C4-2B (cell line): Measurements from ENCODE around the gene SKOR1.

Source experiments
- H3K27ac ChIP-seq: fragments of 450-650 bp; 2 replicates; pipeline ENCODE4 v1.5.1; 2017
- ZFX ChIP-seq: fragments of 450-650 bp; IDR thresholded peaks from 2 replicates; pipeline ENCODE4 v1.6.1; 2017
- TF ChIP-seq, protein P1 (sequence below): fragments of 450-650 bp; conservative IDR thresholded peaks from 2 replicates; pipeline ENCODE4 v1.5.1; 2017; ENCODE audit warnings: mild to moderate bottlenecking

SKOR1 gene

DNA sequence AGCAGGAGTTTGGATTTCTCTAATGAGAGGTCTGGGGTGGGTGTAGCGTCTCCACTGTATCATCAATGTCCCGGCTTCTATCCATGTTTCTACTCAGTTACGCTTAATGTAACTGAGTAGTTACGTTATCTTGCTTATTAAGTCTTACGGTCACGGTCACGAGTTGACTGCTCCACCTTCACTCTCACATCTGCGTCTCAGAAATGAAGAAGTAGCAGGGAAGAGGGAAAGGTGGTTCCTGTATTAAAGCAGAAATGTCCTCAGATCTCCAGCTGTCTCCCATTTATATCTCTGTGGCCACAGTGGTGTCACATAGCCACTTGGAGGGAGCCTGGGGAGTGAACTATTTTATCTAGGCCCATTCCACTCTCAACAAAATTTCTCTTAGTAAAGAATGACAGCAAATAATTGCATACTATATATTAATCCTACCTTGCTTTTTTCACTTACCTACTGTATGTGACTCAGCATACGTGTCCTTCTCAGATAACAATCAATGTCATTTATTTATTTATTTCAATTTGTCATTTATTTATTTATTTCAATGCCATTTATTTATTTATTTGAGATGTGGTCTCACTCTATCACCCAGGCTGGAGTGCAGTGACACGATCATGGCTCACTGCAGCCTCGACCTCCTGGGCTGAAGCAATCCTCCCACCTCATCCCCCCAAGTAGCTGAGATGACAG is 54.3 kb downstream of the SKOR1 start:
- TF ChIP-seq, protein P1, sequence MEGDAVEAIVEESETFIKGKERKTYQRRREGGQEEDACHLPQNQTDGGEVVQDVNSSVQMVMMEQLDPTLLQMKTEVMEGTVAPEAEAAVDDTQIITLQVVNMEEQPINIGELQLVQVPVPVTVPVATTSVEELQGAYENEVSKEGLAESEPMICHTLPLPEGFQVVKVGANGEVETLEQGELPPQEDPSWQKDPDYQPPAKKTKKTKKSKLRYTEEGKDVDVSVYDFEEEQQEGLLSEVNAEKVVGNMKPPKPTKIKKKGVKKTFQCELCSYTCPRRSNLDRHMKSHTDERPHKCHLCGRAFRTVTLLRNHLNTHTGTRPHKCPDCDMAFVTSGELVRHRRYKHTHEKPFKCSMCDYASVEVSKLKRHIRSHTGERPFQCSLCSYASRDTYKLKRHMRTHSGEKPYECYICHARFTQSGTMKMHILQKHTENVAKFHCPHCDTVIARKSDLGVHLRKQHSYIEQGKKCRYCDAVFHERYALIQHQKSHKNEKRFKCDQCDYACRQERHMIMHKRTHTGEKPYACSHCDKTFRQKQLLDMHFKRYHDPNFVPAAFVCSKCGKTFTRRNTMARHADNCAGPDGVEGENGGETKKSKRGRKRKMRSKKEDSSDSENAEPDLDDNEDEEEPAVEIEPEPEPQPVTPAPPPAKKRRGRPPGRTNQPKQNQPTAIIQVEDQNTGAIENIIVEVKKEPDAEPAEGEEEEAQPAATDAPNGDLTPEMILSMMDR: no peak
- H3K27ac ChIP-seq: no peak overlapping the region

DNA sequence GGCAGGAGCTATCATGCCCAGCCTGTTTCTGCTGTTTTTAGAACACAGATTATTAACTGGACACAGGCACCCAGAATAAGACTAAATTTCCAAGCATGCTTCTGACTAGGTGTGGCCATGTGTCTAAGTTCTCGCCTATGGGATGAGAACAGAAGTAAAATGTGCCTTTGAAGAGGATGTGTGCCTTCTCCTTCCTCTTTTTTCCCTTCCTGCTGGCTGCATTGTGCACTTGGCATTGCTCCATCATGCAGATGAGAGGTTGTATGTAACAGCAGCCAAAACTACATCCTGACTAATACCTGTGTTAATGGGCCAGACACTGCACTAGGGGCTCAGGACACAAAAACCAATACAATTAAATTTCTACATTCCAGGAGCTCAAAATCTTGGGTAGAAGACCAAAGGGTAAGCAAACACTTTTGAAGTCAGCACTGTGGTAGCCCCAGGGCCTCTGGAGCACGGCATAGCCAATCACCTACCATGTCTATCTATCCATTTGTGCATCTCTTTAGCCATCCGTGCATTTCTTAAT is 55.4 kb downstream of the SKOR1 start:
- H3K27ac ChIP-seq: no peak overlapping the region; the same call in 1 of the 2 replicates
- TF ChIP-seq, protein P1: no peak
- no peak for TF ChIP-seq ZFX

DNA sequence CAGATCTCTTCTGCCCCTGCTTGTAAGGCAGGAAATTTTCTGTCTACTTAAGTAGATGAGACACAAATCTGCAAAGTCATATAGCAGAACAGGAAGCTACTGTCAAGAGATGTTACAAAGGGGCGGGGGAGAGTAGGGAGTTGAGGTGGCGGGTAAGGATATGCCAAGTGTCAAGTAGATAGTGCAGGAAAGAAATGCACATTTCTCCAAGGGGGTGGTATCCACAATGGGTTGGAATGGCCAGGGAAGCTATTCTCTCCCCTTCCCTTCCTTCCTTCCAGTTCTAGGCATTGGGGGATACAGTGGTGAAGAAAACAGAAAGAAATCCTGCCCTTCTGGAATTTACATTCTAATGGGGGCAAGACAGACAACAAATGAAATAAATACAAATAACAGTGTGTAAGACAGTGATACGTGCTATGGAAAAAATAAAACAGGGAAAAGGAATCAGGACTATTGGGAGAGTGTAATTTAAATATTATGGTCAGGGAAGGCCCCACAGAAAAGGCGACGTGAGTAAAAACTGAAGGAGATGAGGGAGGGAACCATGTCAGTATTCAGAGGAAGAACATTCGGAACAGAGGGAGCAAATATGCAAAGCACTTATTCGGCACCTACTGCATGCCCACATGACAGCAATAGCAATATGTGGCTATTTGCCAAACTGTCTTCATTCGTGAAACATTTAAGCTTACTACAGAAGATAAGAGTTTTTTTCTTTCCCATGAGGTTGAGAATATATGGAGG is 57.4 kb downstream of the SKOR1 start:
- H3K27ac ChIP-seq: no peak overlapping the region
- TF ChIP-seq, protein P1: no peak
- TF ChIP-seq ZFX: no peak

DNA sequence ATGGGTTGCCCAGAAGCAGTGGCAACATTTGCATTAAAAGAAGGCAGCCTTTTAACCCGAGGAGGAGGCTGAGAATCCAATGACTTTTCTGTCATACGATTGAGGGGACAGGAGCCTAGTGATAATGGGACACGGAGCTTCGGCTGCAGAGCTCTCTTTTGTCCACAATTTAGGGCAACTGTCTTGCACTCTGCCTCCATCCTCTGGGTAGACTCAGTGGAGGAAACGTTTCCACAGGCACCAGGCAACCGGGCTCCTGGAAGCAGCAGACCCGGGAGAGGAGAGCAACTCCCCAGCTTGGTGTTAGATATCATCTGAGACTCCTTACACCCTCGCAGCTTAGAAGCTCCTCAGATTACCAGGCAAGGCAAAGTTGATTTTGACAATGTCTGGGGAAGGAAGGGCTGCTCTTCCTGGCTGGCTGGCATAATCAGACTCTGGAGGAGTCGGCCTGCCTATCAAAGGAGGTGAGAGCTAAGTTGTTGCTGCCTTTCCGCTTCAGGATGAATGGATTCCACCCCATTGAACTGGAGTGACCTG is 58.0 kb downstream of the SKOR1 start:
- TF ChIP-seq, protein P1: no peak
- no peak for TF ChIP-seq ZFX
- H3K27ac ChIP-seq: no peak overlapping the region

DNA sequence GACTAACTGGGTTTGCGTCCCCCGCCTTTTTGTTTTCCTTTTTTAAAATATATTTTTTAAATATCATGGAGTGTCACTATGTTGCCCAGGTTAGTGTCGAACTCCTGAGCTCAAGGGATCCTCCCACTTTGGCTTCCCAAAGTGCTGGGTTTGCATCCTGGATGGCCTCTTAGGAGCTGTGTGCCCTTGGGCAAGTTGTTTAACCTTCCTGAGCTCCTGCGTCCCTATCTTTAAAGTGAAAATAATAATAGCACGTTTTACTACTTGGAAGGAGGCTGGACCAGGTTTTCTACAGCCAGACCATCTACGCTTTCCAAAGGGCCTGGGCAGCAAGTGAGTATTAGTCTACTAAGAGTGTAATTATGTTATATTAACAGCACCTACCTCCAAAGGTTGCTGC is 58.7 kb downstream of the SKOR1 start:
- TF ChIP-seq, protein P1: no peak
- TF ChIP-seq ZFX: no peak
- H3K27ac ChIP-seq: no peak overlapping the region
